Heart left ventricle (tissue), 13 donors: ENCODE data around the gene FLYWCH1.

ENCODE experiments used
- CTCF ChIP-seq, 12 donors: fragments of 200-600 bp; sonication (generic) in 4 of 12; IDR thresholded peaks; one replicate each; pipeline versions ENCODE4 v1.5.0 to v1.8.0; 2018 to 2022; ENCODE audit warnings: antibody characterized with exemption in 12 of 12, mild to moderate bottlenecking in 5 of 12
- POLR2A ChIP-seq, 2 donors: fragments of 450-650 bp; IDR thresholded peaks; one replicate each; pipeline ENCODE4 v1.6.1; 2017; ENCODE audit warnings: antibody characterized with exemption in 2 of 2, mild to moderate bottlenecking in 2 of 2, moderate library complexity in 2 of 2
- donor health status: ischemic (EF 13 %, LVEDD 7.1; RV severe dilation, severe dysfunction).
- donor health status: DM: no; HTN: yes; CAD: no.
- donor health status: DM: no; HTN: no; CAD: no.
- donor health status: ischemic (EF 25% LVEDD 6.9; RV normal size, moderate dysfunction).
- donor health status: ischemic (EF 25% LVEDD 5.7; RV mildly dilated, moderate dysfunction).
- donor health status: ischemic (EF 35%, LVEDD 5.7; RV mildly dilated, moderate dysfunction).
- donor health status: nonischemic (EF 11% LVEDD 7.7; RV severe dilation, severe dysfunction).
- donor health status: DM: yes; HTN: yes; CAD: no.
- donor health status: PGD.
- donor health status: ischemic (EF 29% LVEDD 5.4; RV normal size, mild dysfunction).
- donor health status: nonischemic (EF 23%, LVEDD 6.1; RV moderate dilation, normal function).

DNA sequence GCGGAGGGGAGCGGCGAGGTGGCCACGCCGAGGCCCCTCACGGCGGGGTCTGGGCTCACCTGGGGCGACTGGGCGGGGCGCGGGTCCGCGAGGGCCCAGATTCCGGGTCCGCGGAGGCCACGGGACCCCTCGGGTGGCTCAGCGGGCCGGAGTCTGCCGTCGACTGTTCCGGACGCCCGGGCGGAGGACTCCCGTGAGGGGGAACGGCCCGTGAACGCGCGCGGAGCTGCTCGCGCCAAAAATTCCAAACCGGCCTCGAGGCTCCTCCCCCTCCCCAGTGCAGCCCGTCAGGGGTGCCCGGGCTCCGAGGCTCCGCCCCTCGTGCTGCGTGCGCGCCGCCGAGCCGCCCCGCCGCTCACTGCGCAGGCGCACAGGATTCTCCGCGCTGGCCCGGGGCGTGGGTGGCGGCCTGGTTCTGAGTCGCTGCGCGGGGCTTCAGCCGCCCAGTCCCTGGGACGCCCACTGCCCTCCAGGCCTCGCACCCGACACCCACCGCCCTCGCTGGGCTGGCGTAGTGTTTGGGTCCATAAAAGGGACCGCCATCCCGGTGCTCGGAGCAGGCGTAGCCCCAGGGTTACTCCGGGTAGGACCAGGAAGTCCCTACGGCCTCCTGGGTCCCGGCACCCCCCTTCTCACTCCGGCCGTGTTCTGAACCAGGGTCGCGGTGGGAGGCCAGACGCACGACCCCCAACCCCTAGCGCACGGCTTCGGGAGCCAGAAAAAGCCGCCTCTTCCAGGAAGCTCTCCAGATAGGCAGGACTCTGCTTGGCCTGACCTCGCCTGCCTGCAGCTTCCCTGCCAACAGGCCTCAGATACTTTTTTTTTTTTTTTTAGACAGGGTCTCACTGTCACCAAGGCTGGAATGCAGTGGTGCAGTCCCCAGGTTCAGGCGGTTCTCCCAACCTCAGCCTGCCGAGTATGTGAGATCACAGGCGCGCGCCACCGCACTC is 68.8 kb downstream of the FLYWCH1 start, which contains the start of gene PKMYT1:
- TF ChIP-seq CTCF (IDR thresholded peaks at IDR 0.05) (peak in 1 of 12 donors; percentile 7), POLR2A (IDR thresholded peaks at IDR 0.05) (peak; percentile 65 to 98)
